ENCODE data around the gene ANO8.

ANO8 gene

GRCh38 chr19:17341845-17342244, 7.2 kb upstream of the ANO8 start:
- DNase-seq (ENCODE audit: low read depth): no peak
- TF ChIP-seq CTCF (IDR thresholded peaks at IDR 0.05; ENCODE audit: control insufficient read depth, insufficient read depth, low read depth, low read length, missing control alignments): no peak
- H3K4me3 ChIP-seq (ENCODE audit: control insufficient read depth, low read depth, low read length): no peak overlapping the region

- TF ChIP-seq CTCF (IDR thresholded peaks at IDR 0.05; ENCODE audit: control insufficient read depth, insufficient read depth, low read depth, low read length, missing control alignments): no peak
- no peak for DNase-seq (ENCODE audit: low read depth)
- no peak overlapping the region for H3K4me3 ChIP-seq (ENCODE audit: control insufficient read depth, low read depth, low read length)
Measured at GRCh38 chr19:17341386-17341785, 6.7 kb upstream of the ANO8 start.

- DNase-seq (ENCODE audit: low read depth): no peak
- no peak overlapping the region for H3K4me3 ChIP-seq (ENCODE audit: control insufficient read depth, low read depth, low read length)
Measured at GRCh38 chr19:17340871-17341357, 6.3 kb upstream of the ANO8 start.

GRCh38 chr19:17340302-17340870, 5.7 kb upstream of the ANO8 start:
- no peak for DNase-seq (ENCODE audit: low read depth)
- H3K4me3 ChIP-seq (ENCODE audit: control insufficient read depth, low read depth, low read length): no peak overlapping the region
- TF ChIP-seq CTCF (IDR thresholded peaks at IDR 0.05; ENCODE audit: control insufficient read depth, insufficient read depth, low read depth, low read length, missing control alignments): no peak

More at GRCh38 chr19:17340871-17341357, 6.3 kb upstream of the ANO8 start:
- no peak for TF ChIP-seq CTCF (IDR thresholded peaks at IDR 0.05; ENCODE audit: control insufficient read depth, insufficient read depth, low read depth, low read length, missing control alignments)

GRCh38 chr19:17339088-17339741, 4.6 kb upstream of the ANO8 start:
- no peak for DNase-seq (ENCODE audit: low read depth)
- no peak overlapping the region for H3K4me3 ChIP-seq (ENCODE audit: control insufficient read depth, low read depth, low read length)

GRCh38 chr19:17338433-17339078, 3.9 kb upstream of the ANO8 start:
- TF ChIP-seq CTCF (IDR thresholded peaks at IDR 0.05; ENCODE audit: control insufficient read depth, insufficient read depth, low read depth, low read length, missing control alignments): no peak
- no peak for DNase-seq (ENCODE audit: low read depth)
- H3K4me3 ChIP-seq (ENCODE audit: control insufficient read depth, low read depth, low read length): peak overlapping the region; percentile 65

More at GRCh38 chr19:17339088-17339741, 4.6 kb upstream of the ANO8 start:
- TF ChIP-seq CTCF (IDR thresholded peaks at IDR 0.05; ENCODE audit: control insufficient read depth, insufficient read depth, low read depth, low read length, missing control alignments): no peak
